GM23338 (cell line): ENCODE results near the gene APOL1. TPM values are rescaled to one million over a fixed set of nuclear protein-coding genes. Genes with fewer than 3 reads are reported as not detected.

ENCODE experiments used
- ATAC-seq: fragments of 200-7000 bp; cut with Tn5 transposase; 3 replicates; pipeline ENCODE4 v1.9.1; 2020
- DNase-seq: peaks from one replicate; pipeline ENCODE4 v3.0.0-alpha.2; 2015; ENCODE audit warnings: low spot score
- H2AFZ ChIP-seq: fragments of 200-600 bp; sonication (generic); 2 replicates; pipeline ENCODE4 v1.8.0; 2016; ENCODE audit warnings: antibody characterized with exemption, mild to moderate bottlenecking, moderate library complexity
- H3F3A ChIP-seq: fragments of 200-600 bp; sonication (generic); replicated peaks from 2 replicates; pipeline ENCODE4 v1.8.0; 2017; ENCODE audit warnings: antibody characterized with exemption, mixed run types, low read depth
- H3K27ac ChIP-seq: fragments of 200-600 bp; sonication (generic); 2 replicates; pipeline ENCODE4 v1.6.1; 2016; ENCODE audit warnings: low read depth
- H3K27me3 ChIP-seq: fragments of 200-600 bp; sonication (generic); 2 replicates; pipeline ENCODE4 v1.8.0; 2016; ENCODE audit warnings: mild to moderate bottlenecking, mixed run types, moderate library complexity; ENCODE audit not compliant: insufficient read depth
- H3K36me3 ChIP-seq: fragments of 200-600 bp; sonication (generic); 2 replicates; pipeline ENCODE4 v1.8.0; 2016; ENCODE audit warnings: mild to moderate bottlenecking; ENCODE audit not compliant: insufficient read depth
- H3K4me1 ChIP-seq: fragments of 200-600 bp; sonication (generic); 2 replicates; pipeline ENCODE4 v1.8.0; 2016; ENCODE audit warnings: mild to moderate bottlenecking, moderate library complexity; ENCODE audit not compliant: insufficient read depth
- H3K4me2 ChIP-seq: fragments of 200-600 bp; sonication (generic); 2 replicates; pipeline ENCODE4 v1.7.1; 2017; ENCODE audit warnings: mixed run types
- H3K4me3 ChIP-seq: fragments of 200-600 bp; sonication (generic); 2 replicates; pipeline ENCODE4 v1.6.1; 2016; ENCODE audit warnings: mixed run types
- H3K79me2 ChIP-seq: fragments of 200-600 bp; sonication (generic); replicated peaks from 2 replicates; pipeline ENCODE4 v1.8.0; 2017; ENCODE audit warnings: mild to moderate bottlenecking; ENCODE audit not compliant: insufficient read depth
- H3K9me2 ChIP-seq: fragments of 200-600 bp; sonication (generic); 2 replicates; pipeline ENCODE4 v1.8.0; 2017; ENCODE audit not compliant: insufficient read depth
- H4K20me1 ChIP-seq: fragments of 200-600 bp; sonication (generic); replicated peaks from 2 replicates; pipeline ENCODE4 v1.8.0; 2017; ENCODE audit warnings: mild to moderate bottlenecking; ENCODE audit not compliant: insufficient read depth
- H3K27ac Mint-ChIP-seq: 2 replicates; pipeline ENCODE4 v1.8.0; 2020; ENCODE audit warnings: inconsistent platforms, mild to moderate bottlenecking, moderate library complexity, mixed read lengths
- H3K27me3 Mint-ChIP-seq: 3 replicates; pipeline ENCODE4 v1.8.0; 2022; ENCODE audit warnings: low read depth, mild to moderate bottlenecking, moderate library complexity, mixed read lengths, inconsistent platforms; ENCODE audit not compliant: insufficient read depth, poor library complexity
- H3K36me3 Mint-ChIP-seq: 3 replicates; pipeline ENCODE4 v1.8.0; 2021; ENCODE audit warnings: low read depth, mild to moderate bottlenecking, inconsistent platforms, moderate library complexity, mixed read lengths
- H3K4me1 Mint-ChIP-seq: 3 replicates; pipeline ENCODE4 v1.8.0; 2020; ENCODE audit warnings: mild to moderate bottlenecking, inconsistent platforms, mixed read lengths
- H3K4me3 Mint-ChIP-seq: 3 replicates; pipeline ENCODE4 v1.8.0; 2021; ENCODE audit warnings: moderate library complexity, mild to moderate bottlenecking, inconsistent platforms, mixed read lengths
- H3K9me3 Mint-ChIP-seq: 3 replicates; pipeline ENCODE4 v1.8.0; 2020; ENCODE audit warnings: moderate library complexity, mild to moderate bottlenecking, inconsistent platforms, mixed read lengths
- CREB1 ChIP-seq: fragments of 250-450 bp; sonication (Bioruptor Pico); IDR thresholded peaks from 2 replicates; pipeline ENCODE4 v1.5.0; 2020; ENCODE audit warnings: low read depth, mild to moderate bottlenecking, moderate library complexity
- EZH2 ChIP-seq: fragments of 200-600 bp; sonication (generic); IDR thresholded peaks from one replicate; pipeline ENCODE4 v1.8.0; 2017; ENCODE audit warnings: antibody characterized with exemption, mild to moderate bottlenecking, low read depth; ENCODE audit not compliant: unreplicated experiment
- ZNF114 ChIP-seq: fragments of 250-450 bp; sonication (Bioruptor Pico); IDR thresholded peaks from 2 replicates; pipeline ENCODE4 v1.5.0; 2020; ENCODE audit warnings: mild to moderate bottlenecking, moderate library complexity
- polyA plus RNA-seq: library from polyadenylated mRNA; unstranded; fragments of >200 nt; fragmentation: Nextera tagmentation; extraction: Ambion mirVana; gene quantifications from 2 replicates; pipeline ENCODE4 v1.2.1, GENCODE V29; 2016
- total RNA-seq: library from RNA; depleted of rRNA; stranded (reverse); fragments of >200 nt; shearing (Covaris generic); gene quantifications from 2 replicates; pipeline ENCODE4 v1.2.3, GENCODE V29; 2014
- TF ChIP-seq, protein P1 (sequence below): fragments of 250-450 bp; sonication (Bioruptor Pico); IDR thresholded peaks from 2 replicates; pipeline ENCODE4 v1.5.0; 2020; ENCODE audit warnings: mild to moderate bottlenecking, moderate library complexity
- TF ChIP-seq, protein P2 (sequence below), 2 experiments: fragments of 200-600 bp in 1 of 2; sonication (generic) in 1 of 2; conservative IDR thresholded peaks; 2 replicates each; pipeline versions ENCODE4 v1.5.1 to v1.6.1; 2016 to 2017; ENCODE audit warnings: antibody characterized with exemption in 2 of 2, low read depth in 2 of 2, mild to moderate bottlenecking in 2 of 2, moderate library complexity in 1 of 2

APOL1 gene
- total and polyA plus RNA-seq, 2 experiments from 2014 or later = 0.11 TPM; not detected in 1

DNA sequence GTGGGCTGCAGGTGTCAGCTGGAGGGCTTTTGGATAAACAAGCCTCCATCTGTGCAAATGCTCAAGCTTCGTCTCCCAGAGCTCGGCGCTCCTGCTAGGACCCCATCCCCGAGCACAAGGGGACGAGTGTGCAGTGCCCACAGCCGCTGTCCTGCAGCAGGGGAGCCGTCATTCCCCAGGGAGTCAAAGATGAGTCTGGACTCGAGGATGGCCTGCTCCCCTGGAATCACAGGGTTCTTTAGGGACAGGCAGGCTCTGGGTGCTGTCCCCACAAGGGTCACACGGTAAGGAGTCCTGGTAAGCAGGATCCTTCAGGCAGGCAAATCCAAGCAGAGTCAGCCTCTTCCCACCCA, 50.2 kb downstream of the APOL1 start:
- Histone ChIP-seq H3K27ac (no peak overlapping the region), H3K79me2 (peaks cover 3% of the 10 kb centered on the region; the same call in 1 of the 2 replicates), H2AFZ (no peak overlapping the region), H3K27me3 (no peaks in the 10 kb centered on the region), H3F3A (peaks cover 11% of the 10 kb centered on the region; the same call in 1 of the 2 replicates), H3K36me3 (peaks cover 53% of the 10 kb centered on the region), H3K4me3 (no peak overlapping the region), H3K4me1 (no peaks in the 10 kb centered on the region), H3K4me2 (no peak overlapping the region), H3K9me2 (no peaks in the 10 kb centered on the region), H4K20me1 (peaks cover 7% of the 10 kb centered on the region)
- Mint-ChIP-seq H3K9me3 (no peaks in the 10 kb centered on the region), H3K4me1 (no peaks in the 10 kb centered on the region; the same call in 2 of the 3 replicates), H3K27me3 (peaks cover 12% of the 10 kb centered on the region), H3K36me3 (peaks cover 93% of the 10 kb centered on the region), H3K4me3 (no peak overlapping the region), H3K27ac (no peak overlapping the region)
- DNase-seq (no peak), ATAC-seq (no peak)
- TF ChIP-seq, protein P1, sequence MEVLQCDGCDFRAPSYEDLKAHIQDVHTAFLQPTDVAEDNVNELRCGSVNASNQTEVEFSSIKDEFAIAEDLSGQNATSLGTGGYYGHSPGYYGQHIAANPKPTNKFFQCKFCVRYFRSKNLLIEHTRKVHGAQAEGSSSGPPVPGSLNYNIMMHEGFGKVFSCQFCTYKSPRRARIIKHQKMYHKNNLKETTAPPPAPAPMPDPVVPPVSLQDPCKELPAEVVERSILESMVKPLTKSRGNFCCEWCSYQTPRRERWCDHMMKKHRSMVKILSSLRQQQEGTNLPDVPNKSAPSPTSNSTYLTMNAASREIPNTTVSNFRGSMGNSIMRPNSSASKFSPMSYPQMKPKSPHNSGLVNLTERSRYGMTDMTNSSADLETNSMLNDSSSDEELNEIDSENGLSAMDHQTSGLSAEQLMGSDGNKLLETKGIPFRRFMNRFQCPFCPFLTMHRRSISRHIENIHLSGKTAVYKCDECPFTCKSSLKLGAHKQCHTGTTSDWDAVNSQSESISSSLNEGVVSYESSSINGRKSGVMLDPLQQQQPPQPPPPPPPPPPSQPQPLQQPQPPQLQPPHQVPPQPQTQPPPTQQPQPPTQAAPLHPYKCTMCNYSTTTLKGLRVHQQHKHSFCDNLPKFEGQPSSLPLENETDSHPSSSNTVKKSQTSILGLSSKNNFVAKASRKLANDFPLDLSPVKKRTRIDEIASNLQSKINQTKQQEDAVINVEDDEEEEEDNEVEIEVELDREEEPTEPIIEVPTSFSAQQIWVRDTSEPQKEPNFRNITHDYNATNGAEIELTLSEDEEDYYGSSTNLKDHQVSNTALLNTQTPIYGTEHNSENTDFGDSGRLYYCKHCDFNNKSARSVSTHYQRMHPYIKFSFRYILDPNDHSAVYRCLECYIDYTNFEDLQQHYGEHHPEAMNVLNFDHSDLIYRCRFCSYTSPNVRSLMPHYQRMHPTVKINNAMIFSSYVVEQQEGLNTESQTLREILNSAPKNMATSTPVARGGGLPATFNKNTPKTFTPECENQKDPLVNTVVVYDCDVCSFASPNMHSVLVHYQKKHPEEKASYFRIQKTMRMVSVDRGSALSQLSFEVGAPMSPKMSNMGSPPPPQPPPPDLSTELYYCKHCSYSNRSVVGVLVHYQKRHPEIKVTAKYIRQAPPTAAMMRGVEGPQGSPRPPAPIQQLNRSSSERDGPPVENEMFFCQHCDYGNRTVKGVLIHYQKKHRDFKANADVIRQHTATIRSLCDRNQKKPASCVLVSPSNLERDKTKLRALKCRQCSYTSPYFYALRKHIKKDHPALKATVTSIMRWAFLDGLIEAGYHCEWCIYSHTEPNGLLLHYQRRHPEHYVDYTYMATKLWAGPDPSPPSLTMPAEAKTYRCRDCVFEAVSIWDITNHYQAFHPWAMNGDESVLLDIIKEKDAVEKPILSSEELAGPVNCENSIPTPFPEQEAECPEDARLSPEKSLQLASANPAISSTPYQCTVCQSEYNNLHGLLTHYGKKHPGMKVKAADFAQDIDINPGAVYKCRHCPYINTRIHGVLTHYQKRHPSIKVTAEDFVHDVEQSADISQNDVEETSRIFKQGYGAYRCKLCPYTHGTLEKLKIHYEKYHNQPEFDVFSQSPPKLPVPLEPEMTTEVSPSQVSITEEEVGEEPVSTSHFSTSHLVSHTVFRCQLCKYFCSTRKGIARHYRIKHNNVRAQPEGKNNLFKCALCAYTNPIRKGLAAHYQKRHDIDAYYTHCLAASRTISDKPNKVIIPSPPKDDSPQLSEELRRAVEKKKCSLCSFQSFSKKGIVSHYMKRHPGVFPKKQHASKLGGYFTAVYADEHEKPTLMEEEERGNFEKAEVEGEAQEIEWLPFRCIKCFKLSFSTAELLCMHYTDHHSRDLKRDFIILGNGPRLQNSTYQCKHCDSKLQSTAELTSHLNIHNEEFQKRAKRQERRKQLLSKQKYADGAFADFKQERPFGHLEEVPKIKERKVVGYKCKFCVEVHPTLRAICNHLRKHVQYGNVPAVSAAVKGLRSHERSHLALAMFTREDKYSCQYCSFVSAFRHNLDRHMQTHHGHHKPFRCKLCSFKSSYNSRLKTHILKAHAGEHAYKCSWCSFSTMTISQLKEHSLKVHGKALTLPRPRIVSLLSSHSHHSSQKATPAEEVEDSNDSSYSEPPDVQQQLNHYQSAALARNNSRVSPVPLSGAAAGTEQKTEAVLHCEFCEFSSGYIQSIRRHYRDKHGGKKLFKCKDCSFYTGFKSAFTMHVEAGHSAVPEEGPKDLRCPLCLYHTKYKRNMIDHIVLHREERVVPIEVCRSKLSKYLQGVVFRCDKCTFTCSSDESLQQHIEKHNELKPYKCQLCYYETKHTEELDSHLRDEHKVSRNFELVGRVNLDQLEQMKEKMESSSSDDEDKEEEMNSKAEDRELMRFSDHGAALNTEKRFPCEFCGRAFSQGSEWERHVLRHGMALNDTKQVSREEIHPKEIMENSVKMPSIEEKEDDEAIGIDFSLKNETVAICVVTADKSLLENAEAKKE = no peak
- no peak for TF ChIP-seq ZNF114

DNA sequence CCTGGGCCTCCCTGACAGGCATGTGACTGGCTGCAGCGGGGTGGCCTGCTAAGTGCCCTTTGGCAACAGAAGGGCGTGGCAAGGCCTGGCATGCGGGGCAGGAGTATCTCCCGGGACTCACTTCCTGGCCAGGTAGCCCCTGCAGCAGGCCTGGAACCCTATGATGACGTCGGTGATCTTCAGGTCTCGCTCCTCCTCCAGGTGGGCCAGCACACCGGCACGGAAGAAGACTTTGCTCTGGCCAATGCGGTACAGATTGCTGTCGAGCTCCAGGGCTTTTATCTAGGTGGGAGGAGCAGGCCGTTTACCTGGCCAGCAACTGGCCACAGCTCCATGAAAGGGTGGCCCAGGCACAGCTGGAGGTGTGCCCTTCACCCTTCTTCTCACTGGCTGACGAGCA, 50.9 kb downstream of the APOL1 start:
- Mint-ChIP-seq H3K27me3 (peaks cover 16% of the 10 kb centered on the region), H3K4me1 (no peaks in the 10 kb centered on the region; the same call in 2 of the 3 replicates), H3K4me3 (no peak overlapping the region), H3K9me3 (no peaks in the 10 kb centered on the region), H3K27ac (no peak overlapping the region), H3K36me3 (peaks cover 91% of the 10 kb centered on the region)
- Histone ChIP-seq H3K4me2 (no peak overlapping the region), H3K27ac (no peak overlapping the region), H3K79me2 (peaks cover 3% of the 10 kb centered on the region; the same call in 1 of the 2 replicates), H3K9me2 (no peaks in the 10 kb centered on the region), H3F3A (peaks cover 11% of the 10 kb centered on the region; the same call in 1 of the 2 replicates), H2AFZ (no peak overlapping the region), H3K36me3 (peaks cover 52% of the 10 kb centered on the region), H4K20me1 (peaks cover 7% of the 10 kb centered on the region), H3K27me3 (no peaks in the 10 kb centered on the region), H3K4me3 (no peak overlapping the region), H3K4me1 (no peaks in the 10 kb centered on the region)
- ATAC-seq (no peak), DNase-seq (no peak)
- TF ChIP-seq, protein P2, sequence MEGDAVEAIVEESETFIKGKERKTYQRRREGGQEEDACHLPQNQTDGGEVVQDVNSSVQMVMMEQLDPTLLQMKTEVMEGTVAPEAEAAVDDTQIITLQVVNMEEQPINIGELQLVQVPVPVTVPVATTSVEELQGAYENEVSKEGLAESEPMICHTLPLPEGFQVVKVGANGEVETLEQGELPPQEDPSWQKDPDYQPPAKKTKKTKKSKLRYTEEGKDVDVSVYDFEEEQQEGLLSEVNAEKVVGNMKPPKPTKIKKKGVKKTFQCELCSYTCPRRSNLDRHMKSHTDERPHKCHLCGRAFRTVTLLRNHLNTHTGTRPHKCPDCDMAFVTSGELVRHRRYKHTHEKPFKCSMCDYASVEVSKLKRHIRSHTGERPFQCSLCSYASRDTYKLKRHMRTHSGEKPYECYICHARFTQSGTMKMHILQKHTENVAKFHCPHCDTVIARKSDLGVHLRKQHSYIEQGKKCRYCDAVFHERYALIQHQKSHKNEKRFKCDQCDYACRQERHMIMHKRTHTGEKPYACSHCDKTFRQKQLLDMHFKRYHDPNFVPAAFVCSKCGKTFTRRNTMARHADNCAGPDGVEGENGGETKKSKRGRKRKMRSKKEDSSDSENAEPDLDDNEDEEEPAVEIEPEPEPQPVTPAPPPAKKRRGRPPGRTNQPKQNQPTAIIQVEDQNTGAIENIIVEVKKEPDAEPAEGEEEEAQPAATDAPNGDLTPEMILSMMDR (conservative IDR thresholded peaks at IDR 0.05; ENCODE audit: low read depth in 2 of 2) = no peak
- TF ChIP-seq CREB1 (CRISPR knock-in tag) (no peak), ZNF114 (no peak), EZH2 (no peak)
